ENCODE data around the gene ZNF385B.

Gene ZNF385B

DNA sequence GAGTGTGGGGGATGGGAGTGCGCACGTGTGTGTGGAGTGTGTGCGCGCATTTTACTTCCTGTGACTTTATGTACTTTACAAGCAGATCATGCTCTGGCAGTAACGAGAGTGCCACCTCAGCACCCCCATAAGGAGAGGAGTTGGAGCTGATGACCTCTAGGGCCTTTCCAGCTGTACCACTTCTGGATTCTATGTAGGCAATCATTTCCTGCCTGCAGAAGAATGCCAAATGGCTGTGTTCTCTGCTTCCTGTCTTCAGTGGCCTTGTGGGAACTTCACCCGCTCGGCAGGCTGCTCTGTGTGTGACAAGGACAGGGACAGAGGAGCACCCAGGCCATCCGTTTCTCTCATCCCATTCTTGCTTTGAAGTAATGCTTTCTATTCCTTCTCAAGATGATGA, 22.8 kb upstream of the ZNF385B start:
- Histone ChIP-seq H3K4me3 (no peak overlapping the region), H3K27ac (no peak overlapping the region), H3K9me3 (replicated peaks in 1 of 11) (peaks cover 10 to 20% (median 14%) of the 10 kb centered on the region in 11 experiments; a peak in 20 of 22 replicates), H3K4me2 (no peak overlapping the region), H3K36me3 (no peaks in the 10 kb centered on the region), H3K27me3 (no peaks in the 10 kb centered on the region), H4K20me1 (no peaks in the 10 kb centered on the region), H3K9ac (no peak overlapping the region), H3K4me1 (no peaks in the 10 kb centered on the region)
- TF ChIP-seq Cebpa-rat (IDR thresholded peaks at IDR 0.05) = no peak

DNA sequence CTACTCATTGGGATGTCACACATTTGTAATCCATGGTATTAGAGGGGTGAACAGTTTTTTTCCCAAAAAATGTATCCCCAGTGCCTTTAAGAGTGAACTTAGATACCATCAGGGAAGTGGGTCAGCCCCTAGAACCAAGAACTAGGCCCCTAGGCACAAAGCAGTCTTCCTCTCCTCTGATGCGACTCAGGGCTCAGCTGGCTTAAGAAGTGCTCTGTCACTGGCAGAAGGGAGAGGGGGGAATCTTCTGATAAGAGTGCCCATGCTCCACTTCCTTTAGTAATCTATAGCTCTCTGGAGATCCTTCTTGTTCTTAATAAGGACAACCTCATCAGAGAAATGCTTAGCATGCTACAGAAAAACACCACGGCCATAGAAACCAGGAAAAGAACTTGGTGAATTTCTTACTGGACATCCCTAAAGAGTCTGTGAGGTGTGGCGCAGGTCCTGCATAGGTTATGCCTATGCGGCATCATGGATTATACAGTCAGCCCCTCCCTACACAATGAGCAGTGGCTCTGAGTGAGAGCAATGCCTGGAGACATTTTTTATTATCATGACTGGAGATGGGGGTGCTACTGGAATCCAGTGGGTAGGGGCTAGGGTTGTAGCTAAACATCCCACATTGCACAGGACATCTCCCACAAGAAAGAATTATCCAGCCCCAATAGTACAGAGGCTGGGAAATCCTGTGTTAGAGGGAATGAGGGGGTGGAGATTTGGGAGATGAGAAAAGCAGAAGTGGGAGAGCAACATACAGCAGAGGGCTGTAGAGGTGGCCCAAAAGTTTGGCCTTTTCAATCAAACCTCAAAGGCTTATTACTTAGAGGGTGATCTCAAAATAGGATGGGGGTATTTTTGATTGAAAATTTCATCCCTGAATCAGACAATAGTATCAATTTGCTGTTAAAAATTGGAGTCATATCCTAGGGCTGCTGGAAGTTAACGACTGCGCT, 21.7 kb upstream of the ZNF385B start:
- H3K4me1 ChIP-seq = no peaks in the 10 kb centered on the region
- H3K9me3 ChIP-seq (replicated peaks in 1 of 11) = peaks cover 0 to 10% (median 4%) of the 10 kb centered on the region in 11 experiments; a peak in 8 of 22 replicates
- H3K36me3 ChIP-seq = no peaks in the 10 kb centered on the region
- H4K20me1 ChIP-seq = no peaks in the 10 kb centered on the region
- H3K27me3 ChIP-seq = no peaks in the 10 kb centered on the region
- no peak for TF ChIP-seq Cebpa-rat (IDR thresholded peaks at IDR 0.05)
- no peak overlapping the region for H3K4me3 ChIP-seq
- no peak overlapping the region for H3K9ac ChIP-seq
- H3K27ac ChIP-seq = no peak overlapping the region
- no peak overlapping the region for H3K4me2 ChIP-seq

DNA sequence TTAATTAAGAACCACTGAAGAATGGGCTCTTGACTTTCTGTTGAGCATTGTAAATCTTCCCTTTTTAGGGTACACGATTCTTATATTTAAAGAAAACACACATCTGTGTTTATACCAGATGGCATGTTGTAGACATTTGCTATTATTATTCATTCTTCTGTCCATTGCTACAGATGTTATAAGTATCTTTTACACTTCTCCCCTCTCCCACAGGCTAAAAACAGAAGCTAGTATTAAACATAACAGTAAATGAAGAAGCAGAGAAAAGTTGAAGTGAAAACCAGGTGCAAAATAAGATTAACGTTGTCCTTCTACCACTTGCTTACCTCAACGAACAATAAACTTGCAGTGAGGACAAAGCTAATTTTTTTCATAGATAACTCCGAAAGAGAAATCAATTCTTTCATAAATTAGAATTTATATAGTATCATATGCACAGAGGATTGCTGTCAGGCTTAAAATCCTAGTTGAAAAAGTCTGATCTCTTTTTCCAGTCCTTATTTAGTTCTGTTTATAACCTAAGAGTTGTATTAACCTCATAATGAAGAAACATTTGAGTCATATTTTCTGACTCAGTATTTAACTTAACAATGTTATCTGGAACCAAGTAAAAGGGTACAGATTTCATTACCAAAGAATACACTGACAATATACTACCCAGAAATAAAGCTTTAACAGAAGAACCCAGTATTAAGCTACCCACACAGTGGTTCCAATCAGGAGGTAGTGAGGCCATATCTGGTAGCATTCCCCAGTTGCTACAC, 16.4 kb upstream of the ZNF385B start:
- H3K36me3 ChIP-seq = no peaks in the 10 kb centered on the region
- H3K9me3 ChIP-seq (replicated peaks in 1 of 11) = no peaks in the 10 kb centered on the region
- no peak overlapping the region for H3K27ac ChIP-seq
- no peaks in the 10 kb centered on the region for H3K4me1 ChIP-seq
- no peak overlapping the region for H3K4me3 ChIP-seq
- no peak overlapping the region for H3K9ac ChIP-seq
- no peak for TF ChIP-seq Cebpa-rat (IDR thresholded peaks at IDR 0.05)
- no peak overlapping the region for H3K4me2 ChIP-seq
- H4K20me1 ChIP-seq = no peaks in the 10 kb centered on the region
- H3K27me3 ChIP-seq = no peaks in the 10 kb centered on the region

DNA sequence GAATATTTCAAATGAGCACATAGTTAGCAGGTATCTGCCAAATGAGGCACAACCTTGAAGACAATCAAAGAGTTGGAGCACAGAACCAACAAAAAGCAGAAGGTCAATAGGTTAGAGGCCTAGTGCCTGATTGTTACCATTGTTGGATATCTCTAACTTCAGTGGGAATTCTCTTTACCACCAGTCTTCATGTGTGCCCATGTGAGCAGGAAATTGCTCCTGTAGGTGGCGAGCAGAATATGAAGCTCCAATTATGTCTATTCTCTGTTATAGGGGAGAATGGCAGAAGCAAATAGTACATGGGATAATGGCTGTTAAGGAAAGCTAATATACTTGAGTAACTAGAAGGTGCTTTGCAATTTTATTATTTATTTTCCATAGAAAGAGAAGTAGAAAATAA, 14.9 kb upstream of the ZNF385B start:
- Histone ChIP-seq H3K36me3 (no peaks in the 10 kb centered on the region), H3K4me2 (no peak overlapping the region), H4K20me1 (no peaks in the 10 kb centered on the region), H3K9me3 (replicated peaks in 1 of 11) (no peaks in the 10 kb centered on the region), H3K27ac (no peak overlapping the region), H3K27me3 (no peaks in the 10 kb centered on the region), H3K9ac (no peak overlapping the region), H3K4me1 (no peaks in the 10 kb centered on the region), H3K4me3 (no peak overlapping the region)
- no peak for TF ChIP-seq Cebpa-rat (IDR thresholded peaks at IDR 0.05)

DNA sequence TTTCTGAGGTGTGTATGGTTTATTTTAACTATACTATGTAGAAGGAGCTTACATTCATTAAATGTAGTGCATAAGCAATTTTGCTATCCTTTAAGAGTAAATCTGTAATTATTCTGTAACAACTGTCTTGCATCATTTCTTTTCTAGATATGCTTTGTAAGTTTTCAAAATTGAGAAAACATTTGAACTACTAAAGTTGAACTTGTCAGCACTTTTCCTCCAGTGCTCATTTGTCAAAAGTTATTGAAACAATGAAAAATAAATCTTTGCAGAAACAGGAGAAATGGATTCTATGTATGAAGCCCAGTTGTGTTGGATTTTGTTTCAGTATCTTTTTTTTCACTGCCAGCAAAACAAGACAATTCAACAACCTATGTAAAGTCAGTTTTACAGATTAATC, 14.5 kb upstream of the ZNF385B start:
- no peak overlapping the region for H3K9ac ChIP-seq

DNA sequence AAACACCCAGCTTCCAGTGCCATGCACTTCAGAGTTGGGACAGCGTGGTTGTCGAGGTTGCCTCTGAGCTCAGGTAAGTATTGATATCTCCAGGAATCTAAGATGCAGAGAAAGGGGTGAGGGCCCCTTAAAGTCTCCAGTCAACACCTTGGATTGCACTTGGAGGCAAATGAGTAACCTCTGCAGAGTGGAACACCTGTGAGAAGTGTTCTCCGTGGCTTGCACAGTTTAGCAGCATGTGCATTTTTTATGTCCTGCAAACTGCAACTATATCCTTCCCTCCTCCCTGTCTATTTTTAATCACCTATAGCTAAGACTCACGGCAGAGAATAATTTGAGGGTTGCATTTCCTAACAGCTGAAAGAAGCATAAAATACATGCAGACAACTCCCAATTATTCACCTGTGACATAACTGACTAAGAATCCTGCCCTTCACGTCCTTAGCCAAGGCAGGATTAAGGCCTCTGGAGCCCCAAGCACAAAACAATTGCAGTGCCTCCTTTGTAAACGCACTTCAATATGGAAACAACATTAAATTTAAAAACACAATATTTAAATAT, 1.6 kb upstream of the ZNF385B start:
- peaks cover 6 to 16% (median 12%) of the 10 kb centered on the region in 10 experiments; a peak in 17 of 20 replicates for H3K4me1 ChIP-seq
- TF ChIP-seq Cebpa-rat (IDR thresholded peaks at IDR 0.05) = no peak
- H3K36me3 ChIP-seq = no peaks in the 10 kb centered on the region
- peaks cover 55 to 72% (median 64%) of the 10 kb centered on the region in 11 experiments for H3K27me3 ChIP-seq
- H3K4me2 ChIP-seq = no peak overlapping the region
- no peak overlapping the region for H3K4me3 ChIP-seq
- no peak overlapping the region for H3K27ac ChIP-seq
- peaks cover 0 to 20% (median 7%) of the 10 kb centered on the region in 11 experiments; a peak in 8 of 22 replicates for H4K20me1 ChIP-seq
- H3K9ac ChIP-seq = no peak overlapping the region
- no peaks in the 10 kb centered on the region; a peak in 1 of 22 replicates for H3K9me3 ChIP-seq (replicated peaks in 1 of 11)

More for the DNA sequence above, 14.5 kb upstream of the ZNF385B start:
- H4K20me1 ChIP-seq = no peaks in the 10 kb centered on the region
- H3K4me1 ChIP-seq = no peaks in the 10 kb centered on the region
- H3K4me3 ChIP-seq = no peak overlapping the region
- no peak overlapping the region for H3K4me2 ChIP-seq
- no peaks in the 10 kb centered on the region for H3K36me3 ChIP-seq
- no peak for TF ChIP-seq Cebpa-rat (IDR thresholded peaks at IDR 0.05)
- H3K9me3 ChIP-seq (replicated peaks in 1 of 11) = no peaks in the 10 kb centered on the region
- no peak overlapping the region for H3K27ac ChIP-seq
- no peaks in the 10 kb centered on the region for H3K27me3 ChIP-seq

DNA sequence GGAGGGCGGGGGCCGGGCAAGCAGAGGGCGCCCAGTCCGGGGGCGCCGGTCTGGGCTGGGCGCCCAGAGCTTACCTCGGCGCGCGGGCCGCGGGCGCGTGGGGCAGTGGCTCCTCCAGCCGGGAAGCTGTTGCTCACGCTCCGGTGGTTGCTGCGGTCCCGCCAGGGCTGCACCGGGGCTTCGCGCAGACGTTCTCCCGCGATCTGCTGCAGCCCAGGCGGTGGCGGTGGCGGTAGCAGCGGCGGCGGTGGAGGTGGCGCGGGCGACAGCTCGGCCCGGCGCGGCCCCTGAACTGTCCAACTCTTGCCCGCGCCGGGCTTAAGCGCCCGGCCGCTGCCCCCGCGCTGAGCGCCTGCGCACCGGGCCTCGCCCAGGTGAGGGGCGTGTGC, 391 bp downstream of the ZNF385B start:
- Histone ChIP-seq H3K9ac (peak overlapping the region in 7 of 11 experiments; percentile 19 to 50 (median 38); a peak in 8 of 22 replicates), H3K4me1 (peaks cover 6 to 16% (median 12%) of the 10 kb centered on the region in 10 experiments; a peak in 17 of 20 replicates), H3K27me3 (peaks cover 55 to 81% (median 68%) of the 10 kb centered on the region in 11 experiments)

DNA sequence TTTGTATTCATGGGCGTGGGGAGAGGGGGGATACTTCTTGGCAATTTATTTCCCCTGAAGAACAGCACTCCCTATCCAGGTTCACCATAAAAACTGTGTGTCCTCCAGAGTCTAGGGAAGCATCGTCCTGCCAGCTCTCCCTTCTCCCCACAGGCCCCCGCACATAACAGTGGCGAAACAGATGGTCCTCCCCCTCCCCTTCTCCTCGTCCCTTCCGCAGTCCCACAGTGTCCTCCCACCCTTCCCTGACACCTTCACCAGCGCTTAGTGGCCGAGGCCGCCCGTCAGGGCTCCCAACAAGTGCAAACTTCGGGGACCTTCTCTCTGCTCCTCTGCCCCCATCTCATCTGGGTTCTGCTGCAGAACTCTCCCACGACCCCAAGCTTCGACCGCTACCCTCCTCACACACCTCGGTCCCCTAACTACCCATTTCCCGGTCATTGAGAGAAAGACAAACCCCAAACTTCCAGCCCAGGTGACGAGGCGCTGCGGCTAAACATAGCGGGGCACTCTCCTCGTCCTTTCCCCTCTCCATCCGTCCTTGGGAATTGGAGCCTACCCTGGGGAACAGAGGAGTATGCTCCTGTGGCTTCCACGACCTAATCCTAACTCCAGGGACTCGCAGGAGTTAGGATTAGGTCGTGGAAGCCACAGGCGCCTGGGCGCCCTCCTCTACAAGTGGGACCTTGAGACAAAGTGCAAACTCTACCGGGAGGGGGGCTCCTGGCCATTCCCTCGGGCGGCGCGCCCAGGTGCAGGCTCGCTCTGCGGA, 971 bp downstream of the ZNF385B start:
- Histone ChIP-seq H3K4me2 (peak overlapping the region; percentile 92 to 99 (median 96)), H3K27me3 (peaks cover 55 to 81% (median 68%) of the 10 kb centered on the region in 11 experiments), H3K4me1 (peaks cover 6 to 16% (median 12%) of the 10 kb centered on the region in 10 experiments; a peak in 17 of 20 replicates), H3K27ac (no peak overlapping the region), H3K9me3 (replicated peaks in 1 of 11) (no peaks in the 10 kb centered on the region; a peak in 1 of 22 replicates), H3K4me3 (peak overlapping the region; percentile 55 to 71 (median 62)), H3K9ac (peak overlapping the region in 4 of 11 experiments; percentile 19 to 50 (median 34); a peak in 1 of 22 replicates), H3K36me3 (no peaks in the 10 kb centered on the region), H4K20me1 (peaks cover 0 to 20% (median 7%) of the 10 kb centered on the region in 11 experiments; a peak in 8 of 22 replicates)
- no peak for TF ChIP-seq Cebpa-rat (IDR thresholded peaks at IDR 0.05)

More for the DNA sequence above, 391 bp downstream of the ZNF385B start:
- Histone ChIP-seq H4K20me1 (peaks cover 0 to 20% (median 7%) of the 10 kb centered on the region in 11 experiments; a peak in 8 of 22 replicates), H3K4me2 (peak overlapping the region; percentile 92 to 99 (median 96)), H3K36me3 (no peaks in the 10 kb centered on the region), H3K9me3 (replicated peaks in 1 of 11) (no peaks in the 10 kb centered on the region; a peak in 1 of 22 replicates), H3K27ac (no peak overlapping the region), H3K4me3 (peak overlapping the region; percentile 55 to 71 (median 62))
- no peak for TF ChIP-seq Cebpa-rat (IDR thresholded peaks at IDR 0.05)
